Neuronal stem cell (in vitro differentiated cells): ENCODE measurements around the gene HMCN1.

Source experiments
- DNase-seq: peaks from one replicate; pipeline ENCODE4 v3.0.0-alpha.2; 2013; ENCODE audit warnings: low spot score
- H2AFZ ChIP-seq: one replicate; pipeline ENCODE4 v1.6.1; 2013; ENCODE audit warnings: mild to moderate bottlenecking, low read length, inconsistent platforms
- H2AK5ac ChIP-seq: 2 replicates; pipeline ENCODE4 v1.6.1; 2013; ENCODE audit warnings: low read depth, mild to moderate bottlenecking, inconsistent platforms, low read length, moderate library complexity, mixed read lengths
- H2BK120ac ChIP-seq: 2 replicates; pipeline ENCODE4 v1.6.1; 2013; ENCODE audit warnings: low read depth, mild to moderate bottlenecking, inconsistent platforms, low read length, moderate library complexity, mixed read lengths
- H2BK12ac ChIP-seq: one replicate; pipeline ENCODE4 v1.6.1; 2013; ENCODE audit warnings: low read length, inconsistent platforms
- H2BK15ac ChIP-seq: 2 replicates; pipeline ENCODE4 v1.6.1; 2013; ENCODE audit warnings: mild to moderate bottlenecking, low read length, inconsistent platforms, mixed read lengths
- H2BK5ac ChIP-seq: one replicate; pipeline ENCODE4 v1.6.1; 2013; ENCODE audit warnings: inconsistent platforms, mild to moderate bottlenecking, low read length, moderate library complexity
- H3K14ac ChIP-seq: one replicate; pipeline ENCODE4 v1.6.1; 2013; ENCODE audit warnings: low read length, inconsistent platforms
- H3K18ac ChIP-seq: 2 replicates; pipeline ENCODE4 v1.6.1; 2013; ENCODE audit warnings: low read length, inconsistent platforms
- H3K23ac ChIP-seq: 2 replicates; pipeline ENCODE4 v1.6.1; 2013; ENCODE audit warnings: low read depth, mild to moderate bottlenecking, mixed read lengths, low read length, inconsistent platforms; ENCODE audit not compliant: poor library complexity
- H3K27ac ChIP-seq: replicated peaks from 3 replicates; pipeline ENCODE4 v1.5.1; 2013; ENCODE audit warnings: low read length, inconsistent platforms
- H3K27me3 ChIP-seq, 3 experiments: 2 replicates each; pipeline ENCODE4 v1.6.1; 2013; ENCODE audit warnings: low read length in 3 of 3, mild to moderate bottlenecking in 2 of 3, inconsistent platforms in 1 of 3, low read depth in 1 of 3, mixed read lengths in 1 of 3, moderate library complexity in 1 of 3; ENCODE audit not compliant: control insufficient read depth in 3 of 3, insufficient read depth in 3 of 3
- H3K36me3 ChIP-seq, 2 donors: replicated peaks in 1 of 2; 2 replicates each; pipeline ENCODE4 v1.6.1; 2013; ENCODE audit warnings: low read length in 2 of 2; ENCODE audit not compliant: control insufficient read depth in 2 of 2, insufficient read depth in 2 of 2
- H3K4ac ChIP-seq: 2 replicates; pipeline ENCODE4 v1.6.1; 2013; ENCODE audit warnings: inconsistent platforms, mild to moderate bottlenecking, low read length, moderate library complexity
- H3K4me1 ChIP-seq, 2 donors: 1 replicate in 1 of 2; 2 replicates in 1 of 2; pipeline ENCODE4 v1.6.1; 2013; ENCODE audit warnings: low read length in 2 of 2, low read depth in 1 of 2; ENCODE audit not compliant: control insufficient read depth in 2 of 2, insufficient read depth in 1 of 2
- H3K4me2 ChIP-seq: one replicate; pipeline ENCODE4 v1.6.1; 2013; ENCODE audit warnings: mild to moderate bottlenecking, low read length, inconsistent platforms; ENCODE audit not compliant: insufficient read depth, poor library complexity, severe bottlenecking
- H3K4me3 ChIP-seq, 2 donors: 2 replicates each; pipeline ENCODE4 v1.5.1; 2013; ENCODE audit warnings: low read length in 2 of 2, mild to moderate bottlenecking in 2 of 2, inconsistent platforms in 1 of 2, moderate library complexity in 1 of 2
- H3K79me1 ChIP-seq: one replicate; pipeline ENCODE4 v1.6.1; 2013; ENCODE audit warnings: low read depth, mild to moderate bottlenecking, inconsistent platforms, low read length, moderate library complexity
- H3K9ac ChIP-seq: one replicate; pipeline ENCODE4 v1.6.1; 2013; ENCODE audit warnings: mild to moderate bottlenecking, low read depth, low read length, inconsistent platforms; ENCODE audit not compliant: poor library complexity
- H3K9me3 ChIP-seq, 2 donors: replicated peaks in 1 of 2; 2 replicates each; pipeline versions ENCODE3 to v1.6.1; 2013; ENCODE audit warnings: low read length in 2 of 2, mild to moderate bottlenecking in 2 of 2, inconsistent platforms in 1 of 2, low read depth in 1 of 2, mixed read lengths in 1 of 2, moderate library complexity in 1 of 2; ENCODE audit not compliant: control insufficient read depth in 2 of 2, insufficient read depth in 1 of 2
- H4K8ac ChIP-seq: one replicate; pipeline ENCODE4 v1.6.1; 2013; ENCODE audit warnings: low read depth, mild to moderate bottlenecking, inconsistent platforms, low read length, moderate library complexity
- H4K91ac ChIP-seq: one replicate; pipeline ENCODE4 v1.6.1; 2013; ENCODE audit warnings: low read length, low read depth, mild to moderate bottlenecking, inconsistent platforms; ENCODE audit not compliant: poor library complexity
- WGBS, 2 donors: extraction: QIAGEN DNeasy Blood & Tissue Kit; methylation state at CpG; one replicate each; pipeline ENCODE4 v1.1.7; 2013; ENCODE audit warnings: missing lambda C conversion rate in 2 of 2, mixed read lengths in 1 of 2; ENCODE audit not compliant: insufficient read length in 2 of 2, insufficient replicate concordance in 1 of 2; ENCODE audit errors: extremely low coverage in 2 of 2; 5-methylcytosine and 5-hydroxymethylcytosine counted together

Gene HMCN1

GRCh38 chr1:186213225-186213607, 479.0 kb downstream of the HMCN1 start:
- Histone ChIP-seq H4K91ac (no peak overlapping the region), H2BK5ac (no peak overlapping the region), H2BK12ac (no peak overlapping the region), H3K9ac (no peak overlapping the region), H2BK120ac (no peak overlapping the region), H3K27ac (no peak overlapping the region), H3K18ac (no peak overlapping the region), H4K8ac (no peak overlapping the region), H2BK15ac (no peak overlapping the region), H3K9me3 (no peaks in the 10 kb centered on the region), H2AK5ac (no peak overlapping the region), H3K4me3 (no peak overlapping the region), H3K79me1 (no peaks in the 10 kb centered on the region), H3K14ac (no peak overlapping the region), H3K4me2 (no peak overlapping the region), H3K36me3 (no peaks in the 10 kb centered on the region), H3K27me3 (no peaks in the 10 kb centered on the region), H3K4me1 (no peaks in the 10 kb centered on the region), H3K4ac (no peak overlapping the region), H2AFZ (no peak overlapping the region), H3K23ac (no peak overlapping the region)
- DNase-seq: no peak
- no CpG with 5 or more reads among the region's 2 CpGs for WGBS, 2 donors

- Histone ChIP-seq H2BK5ac (no peak overlapping the region), H2AK5ac (no peak overlapping the region), H3K4me2 (no peak overlapping the region), H3K23ac (no peak overlapping the region), H3K4ac (no peak overlapping the region), H3K4me1 (no peaks in the 10 kb centered on the region), H3K9me3 (no peaks in the 10 kb centered on the region), H3K9ac (no peak overlapping the region), H3K4me3 (no peak overlapping the region), H3K79me1 (no peaks in the 10 kb centered on the region), H2BK15ac (no peak overlapping the region), H2BK12ac (no peak overlapping the region), H2BK120ac (no peak overlapping the region), H3K27ac (no peak overlapping the region), H4K8ac (no peak overlapping the region), H3K18ac (no peak overlapping the region), H3K27me3 (no peaks in the 10 kb centered on the region), H2AFZ (no peak overlapping the region), H3K36me3 (no peaks in the 10 kb centered on the region), H3K14ac (no peak overlapping the region), H4K91ac (no peak overlapping the region)
- no peak for DNase-seq
- no CpG with 5 or more reads among the region's 1 CpG for WGBS, 2 donors
Observed at GRCh38 chr1:186214791-186215190, 480.6 kb downstream of the HMCN1 start.

GRCh38 chr1:186215636-186216035, 481.4 kb downstream of the HMCN1 start:
- no peak overlapping the region for H2BK5ac ChIP-seq
- no peak overlapping the region for H3K9ac ChIP-seq
- H2BK15ac ChIP-seq: no peak overlapping the region
- no peak overlapping the region for H3K4me2 ChIP-seq
- no peaks in the 10 kb centered on the region for H3K27me3 ChIP-seq
- H3K9me3 ChIP-seq: no peaks in the 10 kb centered on the region
- H3K27ac ChIP-seq: no peak overlapping the region
- H2AK5ac ChIP-seq: no peak overlapping the region
- no peaks in the 10 kb centered on the region for H3K36me3 ChIP-seq
- no peak overlapping the region for H3K14ac ChIP-seq
- H3K4ac ChIP-seq: no peak overlapping the region
- H3K23ac ChIP-seq: no peak overlapping the region
- no peaks in the 10 kb centered on the region for H3K79me1 ChIP-seq
- H3K18ac ChIP-seq: no peak overlapping the region
- H3K4me3 ChIP-seq: no peak overlapping the region
- DNase-seq: no peak
- H3K4me1 ChIP-seq: no peaks in the 10 kb centered on the region
- H2BK12ac ChIP-seq: no peak overlapping the region
- no peak overlapping the region for H2AFZ ChIP-seq
- H4K8ac ChIP-seq: no peak overlapping the region
- no peak overlapping the region for H4K91ac ChIP-seq
- no peak overlapping the region for H2BK120ac ChIP-seq

GRCh38 chr1:186218654-186219352, 484.6 kb downstream of the HMCN1 start:
- no peak overlapping the region for H4K91ac ChIP-seq
- H3K4me1 ChIP-seq: no peaks in the 10 kb centered on the region
- no peak overlapping the region for H3K4me2 ChIP-seq
- H3K36me3 ChIP-seq: no peaks in the 10 kb centered on the region
- no peaks in the 10 kb centered on the region for H3K79me1 ChIP-seq
- no peak overlapping the region for H2AFZ ChIP-seq
- H3K27ac ChIP-seq: no peak overlapping the region
- no peak for DNase-seq
- no peaks in the 10 kb centered on the region for H3K9me3 ChIP-seq
- no peaks in the 10 kb centered on the region for H3K27me3 ChIP-seq
- H3K4ac ChIP-seq: no peak overlapping the region
- no peak overlapping the region for H2AK5ac ChIP-seq
- H2BK120ac ChIP-seq: no peak overlapping the region
- H2BK12ac ChIP-seq: no peak overlapping the region
- H2BK15ac ChIP-seq: no peak overlapping the region
- no peak overlapping the region for H3K14ac ChIP-seq
- no peak overlapping the region for H3K4me3 ChIP-seq
- H3K9ac ChIP-seq: no peak overlapping the region
- WGBS, 2 donors: 100% methylated on average over 1 of the region's 5 CpGs; no CpG with 5 or more reads in 1 of the 2 donors
- H2BK5ac ChIP-seq: no peak overlapping the region
- H4K8ac ChIP-seq: no peak overlapping the region
- no peak overlapping the region for H3K18ac ChIP-seq
- no peak overlapping the region for H3K23ac ChIP-seq
